ENCODE measurements around the gene DGKD. TPM values are rescaled to one million over a fixed set of nuclear protein-coding genes. Genes with fewer than 3 reads are reported as not detected.

The DGKD gene
- total RNA-seq, 1 donor from 2014 or later, result 17.7 TPM

GRCh38 chr2:233358947-233359346 is 4.7 kb downstream of the DGKD start:
- Mint-ChIP-seq H3K9me3 (ENCODE audit: unreplicated experiment) (peaks cover 2% of the 10 kb centered on the region), H3K4me3 (ENCODE audit: unreplicated experiment) (no peak overlapping the region), H3K4me1 (ENCODE audit: low read depth, unreplicated experiment) (peaks cover 7% of the 10 kb centered on the region), H3K36me3 (ENCODE audit: low read depth, unreplicated experiment) (no peaks in the 10 kb centered on the region), H3K27ac (ENCODE audit: unreplicated experiment) (no peak overlapping the region), H3K27me3 (ENCODE audit: low read depth, unreplicated experiment) (no peaks in the 10 kb centered on the region)
- H3K27ac ChIP-seq (ENCODE audit: low read depth, low read length), result no peak overlapping the region
- no peak overlapping the region for H3K4me2 ChIP-seq (ENCODE audit: low read length)
- H3K9ac ChIP-seq (ENCODE audit: low read length), result no peak overlapping the region
- no peak overlapping the region for H3K4me3 ChIP-seq (ENCODE audit: insufficient read depth, low read depth, low read length)
- no peaks in the 10 kb centered on the region for H3K27me3 ChIP-seq (ENCODE audit: insufficient read depth, low read length)
- peaks cover 11% of the 10 kb centered on the region for H3K4me1 ChIP-seq (ENCODE audit: insufficient read depth, low read length)
- no peak for DNase-seq (ENCODE audit: low read depth)
- H3K9me3 ChIP-seq (ENCODE audit: insufficient read depth, low read depth, low read length), result no peaks in the 10 kb centered on the region
- H3K79me2 ChIP-seq (ENCODE audit: insufficient read depth, low read length), result peaks cover 71% of the 10 kb centered on the region
- FAIRE-seq, result no peak
- no peak for TF ChIP-seq CTCF (IDR thresholded peaks at IDR 0.05; ENCODE audit: insufficient read depth, low read depth, low read length)
- no peak for TF ChIP-seq EZH2 (IDR thresholded peaks at IDR 0.05; ENCODE audit: insufficient read depth, low read length)
- H4K20me1 ChIP-seq (ENCODE audit: insufficient read depth, low read length), result peaks cover 53% of the 10 kb centered on the region
- H2AFZ ChIP-seq (ENCODE audit: low read depth, low read length), result no peak overlapping the region
- H3K36me3 ChIP-seq (ENCODE audit: insufficient read depth, low read length), result peaks cover 5% of the 10 kb centered on the region

DNA sequence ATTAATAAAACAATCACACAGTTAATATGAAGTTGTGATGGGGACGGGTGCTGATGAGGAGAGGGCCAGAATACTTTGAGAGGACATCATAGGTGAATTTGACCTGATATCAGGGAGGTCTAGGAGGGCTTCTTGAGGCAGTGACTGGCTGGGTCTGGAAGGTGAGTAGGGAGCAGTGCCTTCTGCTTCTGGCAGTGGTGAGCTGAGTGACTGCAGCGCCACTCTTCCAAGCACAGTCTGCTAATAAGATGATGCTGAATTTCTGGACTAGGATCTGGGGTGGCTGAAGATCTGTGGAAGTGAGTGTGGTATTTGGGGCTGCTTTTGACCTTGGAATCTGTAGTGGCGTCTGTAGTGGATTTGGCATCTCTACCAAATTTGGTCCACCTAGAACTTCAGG is 5.5 kb downstream of the DGKD start:
- Histone ChIP-seq H3K4me1 (ENCODE audit: insufficient read depth, low read length) (peaks cover 10% of the 10 kb centered on the region), H3K4me2 (ENCODE audit: low read length) (no peak overlapping the region), H3K9ac (ENCODE audit: low read length) (no peak overlapping the region), H4K20me1 (ENCODE audit: insufficient read depth, low read length) (peaks cover 54% of the 10 kb centered on the region), H3K36me3 (ENCODE audit: insufficient read depth, low read length) (peaks cover 5% of the 10 kb centered on the region), H3K4me3 (ENCODE audit: insufficient read depth, low read depth, low read length) (no peak overlapping the region), H3K27ac (ENCODE audit: low read depth, low read length) (no peak overlapping the region), H3K27me3 (ENCODE audit: insufficient read depth, low read length) (no peaks in the 10 kb centered on the region), H3K79me2 (ENCODE audit: insufficient read depth, low read length) (peaks cover 71% of the 10 kb centered on the region), H3K9me3 (ENCODE audit: insufficient read depth, low read depth, low read length) (no peaks in the 10 kb centered on the region), H2AFZ (ENCODE audit: low read depth, low read length) (no peak overlapping the region)
- H3K4me1 Mint-ChIP-seq (ENCODE audit: low read depth, unreplicated experiment), result peaks cover 6% of the 10 kb centered on the region
- no peak for FAIRE-seq
- H3K27me3 Mint-ChIP-seq (ENCODE audit: low read depth, unreplicated experiment), result no peaks in the 10 kb centered on the region
- H3K36me3 Mint-ChIP-seq (ENCODE audit: low read depth, unreplicated experiment), result no peaks in the 10 kb centered on the region
- TF ChIP-seq CTCF (IDR thresholded peaks at IDR 0.05; ENCODE audit: insufficient read depth, low read depth, low read length) (no peak), EZH2 (IDR thresholded peaks at IDR 0.05; ENCODE audit: insufficient read depth, low read length) (no peak)
- no peak overlapping the region for H3K4me3 Mint-ChIP-seq (ENCODE audit: unreplicated experiment)
- H3K9me3 Mint-ChIP-seq (ENCODE audit: unreplicated experiment), result peaks cover 2% of the 10 kb centered on the region
- H3K27ac Mint-ChIP-seq (ENCODE audit: unreplicated experiment), result no peak overlapping the region
- DNase-seq (ENCODE audit: low read depth), result no peak

DNA sequence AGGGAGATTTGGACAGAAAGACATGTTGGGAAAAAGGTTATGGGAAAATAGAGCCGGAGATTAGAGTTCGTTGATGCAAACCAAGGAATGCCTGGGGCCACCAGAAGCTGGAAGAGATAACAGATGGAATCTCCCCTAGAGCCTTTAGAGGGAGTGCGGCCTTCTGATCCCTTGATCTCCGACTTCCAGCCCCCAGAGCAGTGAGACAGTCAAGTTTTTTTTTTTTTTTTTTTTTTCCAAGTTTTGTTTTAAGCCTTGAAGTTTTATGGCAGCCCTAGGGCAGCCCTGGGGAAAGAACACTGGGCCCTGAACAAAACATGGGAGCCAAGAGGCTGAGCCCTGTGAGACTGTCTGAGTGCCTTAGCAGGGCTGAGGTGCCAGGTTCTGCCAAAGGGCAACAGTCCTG is 6.5 kb downstream of the DGKD start:
- Histone ChIP-seq H4K20me1 (ENCODE audit: insufficient read depth, low read length) (peaks cover 50% of the 10 kb centered on the region), H3K4me1 (ENCODE audit: insufficient read depth, low read length) (peaks cover 3% of the 10 kb centered on the region), H3K27ac (ENCODE audit: low read depth, low read length) (no peak overlapping the region), H3K4me3 (ENCODE audit: insufficient read depth, low read depth, low read length) (no peak overlapping the region), H2AFZ (ENCODE audit: low read depth, low read length) (no peak overlapping the region), H3K9me3 (ENCODE audit: insufficient read depth, low read depth, low read length) (no peaks in the 10 kb centered on the region), H3K27me3 (ENCODE audit: insufficient read depth, low read length) (no peaks in the 10 kb centered on the region), H3K36me3 (ENCODE audit: insufficient read depth, low read length) (peaks cover 5% of the 10 kb centered on the region), H3K79me2 (ENCODE audit: insufficient read depth, low read length) (peaks cover 61% of the 10 kb centered on the region), H3K9ac (ENCODE audit: low read length) (no peak overlapping the region), H3K4me2 (ENCODE audit: low read length) (no peak overlapping the region)
- Mint-ChIP-seq H3K4me1 (ENCODE audit: low read depth, unreplicated experiment) (peaks cover 6% of the 10 kb centered on the region), H3K9me3 (ENCODE audit: unreplicated experiment) (peaks cover 2% of the 10 kb centered on the region), H3K36me3 (ENCODE audit: low read depth, unreplicated experiment) (no peaks in the 10 kb centered on the region), H3K27ac (ENCODE audit: unreplicated experiment) (no peak overlapping the region), H3K27me3 (ENCODE audit: low read depth, unreplicated experiment) (no peaks in the 10 kb centered on the region), H3K4me3 (ENCODE audit: unreplicated experiment) (no peak overlapping the region)
- FAIRE-seq (no peak), DNase-seq (ENCODE audit: low read depth) (no peak)
- no peak for TF ChIP-seq CTCF (IDR thresholded peaks at IDR 0.05; ENCODE audit: insufficient read depth, low read depth, low read length)
- no peak for TF ChIP-seq EZH2 (IDR thresholded peaks at IDR 0.05; ENCODE audit: insufficient read depth, low read length)
